ENCODE data around the gene TNS4. TPM values are rescaled to one million over a fixed set of nuclear protein-coding genes. Genes with fewer than 3 reads are reported as not detected.

The TNS4 gene
- total and polyA plus RNA-seq, 2 of the 4 experiments (the other 2 are of a cell fraction): not detected

DNA sequence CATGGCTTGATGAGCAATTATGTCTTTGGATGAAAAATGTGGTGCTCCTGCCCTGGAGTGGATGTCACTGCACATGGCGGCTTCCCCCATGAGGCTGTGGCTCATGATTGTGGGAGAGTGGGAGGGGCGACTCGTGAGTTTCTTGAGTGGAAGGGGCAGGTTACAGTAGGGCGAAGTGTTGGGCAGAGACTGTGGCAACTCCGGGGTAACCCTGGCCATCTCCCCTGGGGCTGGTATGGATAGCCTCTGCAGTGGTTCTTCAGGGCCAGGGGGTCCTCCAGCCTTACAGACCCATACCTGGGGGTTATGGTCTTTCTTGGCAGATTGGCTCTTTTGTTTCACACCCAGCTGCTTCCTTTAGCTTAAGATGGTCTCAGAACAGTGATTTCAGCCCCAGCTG is 1.3 kb upstream of the TNS4 start:
- H4K91ac ChIP-seq (ENCODE audit: insufficient read depth, low read depth, low read length): no peak overlapping the region
- WGBS, 2 experiments (ENCODE audit: extremely low coverage in 2 of 2, insufficient read length in 1 of 2): 100% methylated on average over 3 of the region's 5 CpGs; no CpG with 5 or more reads in 1 of the 2 experiments
- ATAC-seq (ENCODE audit: low read depth) (no peak), DNase-seq (no peak)
- H2BK20ac ChIP-seq (ENCODE audit: low read depth, low read length): no peak overlapping the region
- no peaks in the 10 kb centered on the region for H3K36me3 ChIP-seq (ENCODE audit: control insufficient read depth, insufficient read depth, low read length)
- no peak overlapping the region for H3K9ac ChIP-seq (ENCODE audit: low read depth, low read length)
- H2AK9ac ChIP-seq (replicated peaks; ENCODE audit: low read depth, low read length, poor library complexity): no peak overlapping the region
- H3K9me3 ChIP-seq (ENCODE audit: control insufficient read depth, insufficient read depth, low read length): no peaks in the 10 kb centered on the region; the same call in 1 of the 2 replicates
- intact Hi-C loops (cut with micrococcal nuclease) (no loop called here), dilution Hi-C loops (cut with HindIII; ENCODE audit: low sequenced_read_pairs, unreplicated experiment) (no loop called here), in situ Hi-C loops (cut with MboI; ENCODE audit: low sequenced_read_pairs) (no loop called here)
- no peak overlapping the region for H3K27ac ChIP-seq (ENCODE audit: insufficient read depth, low read length)
- peaks cover 0 to 6% of the 10 kb centered on the region in 2 experiments; a peak in 1 of 4 replicates for H3K79me1 ChIP-seq (ENCODE audit: low read depth in 1 of 2, low read length in 2 of 2)
- H2BK15ac ChIP-seq (ENCODE audit: low read depth, low read length): no peak overlapping the region
- H2AFZ ChIP-seq (replicated peaks; ENCODE audit: low read length, poor library complexity): no peak overlapping the region
- no TSS peak for BruUV-seq (replicated peaks)
- no peak overlapping the region for H2BK5ac ChIP-seq (ENCODE audit: low read depth, low read length, poor library complexity, severe bottlenecking)
- H3K18ac ChIP-seq (ENCODE audit: low read depth, low read length): no peak overlapping the region
- no peak overlapping the region for H3K56ac ChIP-seq (ENCODE audit: extremely low read depth, insufficient read depth, low read length)
- H3K4me3 ChIP-seq (ENCODE audit: insufficient read depth, low read depth, low read length): no peak overlapping the region
- no peak overlapping the region for H3K4me2 ChIP-seq (ENCODE audit: low read depth, low read length)
- no peak overlapping the region for H3K23ac ChIP-seq (ENCODE audit: low read depth, low read length)
- ChIA-PET POLR2A (ENCODE audit: unreplicated experiment) (no interaction called here), CTCF (no interaction called here)
- H4K20me1 ChIP-seq (ENCODE audit: insufficient read depth, low read length): no peaks in the 10 kb centered on the region
- no peaks in the 10 kb centered on the region for H3K27me3 ChIP-seq (ENCODE audit: control insufficient read depth, insufficient read depth, low read length)
- no peak overlapping the region for H4K5ac ChIP-seq (ENCODE audit: low read depth, low read length)
- H2BK120ac ChIP-seq (ENCODE audit: low read depth, low read length): no peak overlapping the region
- H2AK5ac ChIP-seq (ENCODE audit: low read depth, low read length): no peak overlapping the region
- peaks cover 19% of the 10 kb centered on the region for H3K4me1 ChIP-seq (ENCODE audit: control insufficient read depth, insufficient read depth, low read length)
- H3K4ac ChIP-seq (ENCODE audit: low read depth, low read length): no peak overlapping the region
- TF ChIP-seq, protein P1, sequence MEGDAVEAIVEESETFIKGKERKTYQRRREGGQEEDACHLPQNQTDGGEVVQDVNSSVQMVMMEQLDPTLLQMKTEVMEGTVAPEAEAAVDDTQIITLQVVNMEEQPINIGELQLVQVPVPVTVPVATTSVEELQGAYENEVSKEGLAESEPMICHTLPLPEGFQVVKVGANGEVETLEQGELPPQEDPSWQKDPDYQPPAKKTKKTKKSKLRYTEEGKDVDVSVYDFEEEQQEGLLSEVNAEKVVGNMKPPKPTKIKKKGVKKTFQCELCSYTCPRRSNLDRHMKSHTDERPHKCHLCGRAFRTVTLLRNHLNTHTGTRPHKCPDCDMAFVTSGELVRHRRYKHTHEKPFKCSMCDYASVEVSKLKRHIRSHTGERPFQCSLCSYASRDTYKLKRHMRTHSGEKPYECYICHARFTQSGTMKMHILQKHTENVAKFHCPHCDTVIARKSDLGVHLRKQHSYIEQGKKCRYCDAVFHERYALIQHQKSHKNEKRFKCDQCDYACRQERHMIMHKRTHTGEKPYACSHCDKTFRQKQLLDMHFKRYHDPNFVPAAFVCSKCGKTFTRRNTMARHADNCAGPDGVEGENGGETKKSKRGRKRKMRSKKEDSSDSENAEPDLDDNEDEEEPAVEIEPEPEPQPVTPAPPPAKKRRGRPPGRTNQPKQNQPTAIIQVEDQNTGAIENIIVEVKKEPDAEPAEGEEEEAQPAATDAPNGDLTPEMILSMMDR (conservative IDR thresholded peaks at IDR 0.05; ENCODE audit: low read depth, low read length): no peak
- TF ChIP-seq RCOR1 (IDR thresholded peaks at IDR 0.05; ENCODE audit: insufficient replicate concordance, low read length) (no peak), MAFK (IDR thresholded peaks at IDR 0.05; ENCODE audit: low read depth, low read length) (no peak), RFX5 (IDR thresholded peaks at IDR 0.05; ENCODE audit: low read depth, low read length) (no peak), BHLHE40 (IDR thresholded peaks at IDR 0.05; ENCODE audit: low read depth, low read length) (no peak), POLR2A (IDR thresholded peaks at IDR 0.05; ENCODE audit: low read depth, low read length) (no peak), CEBPB (IDR thresholded peaks at IDR 0.05; ENCODE audit: low read depth, low read length) (no peak), FOS (IDR thresholded peaks at IDR 0.05; ENCODE audit: low read depth, low read length) (no peak), MAZ (IDR thresholded peaks at IDR 0.05; ENCODE audit: borderline replicate concordance, low read depth, low read length) (no peak), RAD21 (IDR thresholded peaks at IDR 0.05; ENCODE audit: low read length) (no peak), NFE2L2 (IDR thresholded peaks at IDR 0.05; ENCODE audit: low read depth, low read length) (no peak), CHD1 (IDR thresholded peaks at IDR 0.05; ENCODE audit: low read depth, low read length) (no peak), ELK1 (IDR thresholded peaks at IDR 0.05; ENCODE audit: borderline replicate concordance, low read depth, low read length) (no peak), SMC3 (IDR thresholded peaks at IDR 0.05; ENCODE audit: low read depth, low read length) (no peak), MXI1 (IDR thresholded peaks at IDR 0.05; ENCODE audit: borderline replicate concordance, low read depth, low read length) (no peak)
- TF ChIP-seq, protein P2, sequence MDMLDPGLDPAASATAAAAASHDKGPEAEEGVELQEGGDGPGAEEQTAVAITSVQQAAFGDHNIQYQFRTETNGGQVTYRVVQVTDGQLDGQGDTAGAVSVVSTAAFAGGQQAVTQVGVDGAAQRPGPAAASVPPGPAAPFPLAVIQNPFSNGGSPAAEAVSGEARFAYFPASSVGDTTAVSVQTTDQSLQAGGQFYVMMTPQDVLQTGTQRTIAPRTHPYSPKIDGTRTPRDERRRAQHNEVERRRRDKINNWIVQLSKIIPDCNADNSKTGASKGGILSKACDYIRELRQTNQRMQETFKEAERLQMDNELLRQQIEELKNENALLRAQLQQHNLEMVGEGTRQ (IDR thresholded peaks at IDR 0.05; ENCODE audit: low read depth, low read length): no peak
- H3K14ac ChIP-seq (replicated peaks; ENCODE audit: low read depth, low read length): no peak overlapping the region
- peaks cover 10% of the 10 kb centered on the region for H3K9me1 ChIP-seq (ENCODE audit: insufficient read depth, low read length)
- H4K8ac ChIP-seq (ENCODE audit: low read depth in 2 of 2, low read length in 2 of 2): no peak overlapping the region
